Measurements from ENCODE around the gene DNAAF9. TPM values are rescaled to one million over a fixed set of nuclear protein-coding genes. Genes with fewer than 3 reads are reported as not detected.

The DNAAF9 gene
- total and polyA plus RNA-seq, 8 donors = 3.9 to 10.2 (median 5.1) TPM

GRCh38 chr20:3404402-3404801 is 3.1 kb downstream of the DNAAF9 start:
- Histone ChIP-seq H3K27me3 (no peaks in the 10 kb centered on the region), H3K27ac (no peak overlapping the region), H3K4me3 (no peak overlapping the region), H3K36me3 (no peaks in the 10 kb centered on the region), H3K4me1 (peaks cover 0 to 18% (median 13%) of the 10 kb centered on the region in 3 donors), H3K9me3 (no peaks in the 10 kb centered on the region)
- TF ChIP-seq, protein P1, sequence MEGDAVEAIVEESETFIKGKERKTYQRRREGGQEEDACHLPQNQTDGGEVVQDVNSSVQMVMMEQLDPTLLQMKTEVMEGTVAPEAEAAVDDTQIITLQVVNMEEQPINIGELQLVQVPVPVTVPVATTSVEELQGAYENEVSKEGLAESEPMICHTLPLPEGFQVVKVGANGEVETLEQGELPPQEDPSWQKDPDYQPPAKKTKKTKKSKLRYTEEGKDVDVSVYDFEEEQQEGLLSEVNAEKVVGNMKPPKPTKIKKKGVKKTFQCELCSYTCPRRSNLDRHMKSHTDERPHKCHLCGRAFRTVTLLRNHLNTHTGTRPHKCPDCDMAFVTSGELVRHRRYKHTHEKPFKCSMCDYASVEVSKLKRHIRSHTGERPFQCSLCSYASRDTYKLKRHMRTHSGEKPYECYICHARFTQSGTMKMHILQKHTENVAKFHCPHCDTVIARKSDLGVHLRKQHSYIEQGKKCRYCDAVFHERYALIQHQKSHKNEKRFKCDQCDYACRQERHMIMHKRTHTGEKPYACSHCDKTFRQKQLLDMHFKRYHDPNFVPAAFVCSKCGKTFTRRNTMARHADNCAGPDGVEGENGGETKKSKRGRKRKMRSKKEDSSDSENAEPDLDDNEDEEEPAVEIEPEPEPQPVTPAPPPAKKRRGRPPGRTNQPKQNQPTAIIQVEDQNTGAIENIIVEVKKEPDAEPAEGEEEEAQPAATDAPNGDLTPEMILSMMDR (IDR thresholded peaks at IDR 0.05) = no peak
- ATAC-seq (no peak), DNase-seq (no peak), FAIRE-seq (no peak)
- intact Hi-C loops (cut with DNase I) = no loop called here
- WGBS, 2 donors = 83 to 85% methylated on average over 4 of the region's 4 CpGs

- FAIRE-seq (no peak), ATAC-seq (no peak), DNase-seq (no peak)
- no peak overlapping the region for H3K27ac ChIP-seq
- H3K27me3 ChIP-seq = no peaks in the 10 kb centered on the region
- H3K9me3 ChIP-seq = no peaks in the 10 kb centered on the region
- intact Hi-C loops (cut with DNase I) = no loop called here
- peaks cover 0 to 18% (median 13%) of the 10 kb centered on the region in 3 donors for H3K4me1 ChIP-seq
- TF ChIP-seq, protein P1 (IDR thresholded peaks at IDR 0.05) = no peak
- no peak overlapping the region for H3K4me3 ChIP-seq
- 93 to 95% methylated on average over 2 of the region's 2 CpGs for WGBS, 2 donors
- H3K36me3 ChIP-seq = no peaks in the 10 kb centered on the region
Measured at GRCh38 chr20:3403741-3404140, 3.7 kb downstream of the DNAAF9 start.

DNA sequence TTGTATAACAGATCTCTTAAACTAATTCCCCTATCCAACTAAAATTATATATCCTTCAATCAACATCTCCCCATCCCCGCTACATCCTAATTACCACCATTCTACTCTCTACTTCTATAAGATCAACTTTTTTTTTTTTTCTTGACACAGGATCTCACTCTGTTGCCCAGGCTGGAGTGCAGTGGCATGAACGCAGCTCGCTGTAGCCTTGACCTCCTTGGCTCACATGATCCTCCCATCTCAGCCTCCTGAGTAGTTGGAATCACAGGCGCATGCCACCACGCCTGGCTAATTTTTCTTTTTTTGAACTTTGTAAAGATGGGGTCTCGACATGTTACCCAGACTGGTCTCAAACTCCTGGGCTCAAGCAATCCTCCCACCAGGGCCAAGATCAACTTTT is 5.0 kb downstream of the DNAAF9 start:
- Histone ChIP-seq H3K9me3 (no peaks in the 10 kb centered on the region), H3K27me3 (no peaks in the 10 kb centered on the region), H3K4me3 (no peak overlapping the region), H3K27ac (no peak overlapping the region), H3K36me3 (no peaks in the 10 kb centered on the region), H3K4me1 (peaks cover 0 to 27% (median 18%) of the 10 kb centered on the region in 3 donors)
- TF ChIP-seq, protein P1 (IDR thresholded peaks at IDR 0.05) = no peak
- ATAC-seq = no peak
- 89 to 94% methylated on average over 6 of the region's 6 CpGs for WGBS, 2 donors
- no peak for FAIRE-seq
- DNase-seq = no peak
- intact Hi-C loops (cut with DNase I) = no loop called here

DNA sequence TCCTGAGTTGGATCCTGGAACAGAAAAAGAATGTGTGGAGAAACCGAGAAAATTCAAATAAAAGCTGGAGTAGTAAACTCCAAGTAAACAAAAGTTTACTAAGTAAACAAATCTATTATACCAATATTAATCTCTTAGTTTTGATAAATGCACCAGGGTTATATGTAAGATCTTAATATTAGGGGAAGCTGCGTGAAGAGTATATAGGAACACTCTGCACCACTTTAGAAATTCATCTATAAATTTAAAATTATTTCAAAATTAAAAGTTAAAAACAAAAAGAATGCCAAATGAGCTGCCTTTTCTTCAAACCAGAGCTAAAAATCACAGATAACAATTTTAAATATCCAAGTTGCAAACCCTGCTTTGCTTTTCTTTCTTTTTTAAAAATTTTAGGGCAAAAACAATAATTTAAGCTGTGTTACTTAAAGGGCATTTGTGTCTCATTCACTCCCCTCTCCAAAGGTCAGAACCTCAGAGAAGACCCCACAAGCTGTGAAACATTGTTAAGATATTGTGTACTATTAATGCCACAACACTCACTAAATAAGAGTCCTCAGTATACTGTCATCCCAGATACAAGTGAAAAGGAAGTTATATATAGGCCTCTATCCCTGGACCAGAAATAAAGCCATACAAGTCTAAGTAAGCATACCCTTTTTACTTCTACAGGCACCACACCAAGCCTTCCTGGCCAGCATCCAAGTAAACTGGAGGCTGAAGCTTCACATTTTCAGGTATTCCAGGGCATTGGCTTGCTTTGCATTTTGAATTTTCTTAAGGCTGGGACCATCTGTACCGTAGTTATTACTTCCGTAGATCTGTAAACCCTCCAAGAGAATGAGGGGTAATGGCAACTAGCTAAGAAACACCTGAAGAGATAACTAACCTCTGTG is 7.0 kb downstream of the DNAAF9 start:
- H3K36me3 ChIP-seq = no peaks in the 10 kb centered on the region
- WGBS, 2 donors = 67 to 69% methylated on average over 4 of the region's 4 CpGs
- ATAC-seq (no peak), FAIRE-seq (no peak), DNase-seq (no peak)
- H3K4me1 ChIP-seq = peaks cover 0 to 17% (median 14%) of the 10 kb centered on the region in 3 donors
- no peaks in the 10 kb centered on the region for H3K9me3 ChIP-seq
- no peaks in the 10 kb centered on the region for H3K27me3 ChIP-seq
- TF ChIP-seq, protein P1 (IDR thresholded peaks at IDR 0.05) = no peak
- intact Hi-C loops (cut with DNase I) = no loop called here
- no peak overlapping the region for H3K27ac ChIP-seq
- no peak overlapping the region for H3K4me3 ChIP-seq

GRCh38 chr20:3398681-3399252 is 8.7 kb downstream of the DNAAF9 start:
- Histone ChIP-seq H3K4me1 (peaks cover 0 to 15% (median 8%) of the 10 kb centered on the region in 3 donors), H3K4me3 (no peak overlapping the region), H3K36me3 (no peaks in the 10 kb centered on the region), H3K27me3 (no peaks in the 10 kb centered on the region), H3K9me3 (no peaks in the 10 kb centered on the region), H3K27ac (no peak overlapping the region)
- intact Hi-C loops (cut with DNase I) = no loop called here
- TF ChIP-seq, protein P1 (IDR thresholded peaks at IDR 0.05) = no peak
- DNase-seq (no peak), ATAC-seq (no peak), FAIRE-seq (no peak)
- 63 to 77% methylated on average over 1 of the region's 1 CpG for WGBS, 2 donors

All from pancreas (tissue), 10 donors.